Liver (tissue), 9 donors: ENCODE data around the gene GMFB. TPM values are rescaled to one million over a fixed set of nuclear protein-coding genes. Genes with fewer than 3 reads are reported as not detected.

Experiments
- DNase-seq: peaks from one replicate; pipeline ENCODE4 v3.0.0-alpha.2; 2017; ENCODE audit warnings: low spot score
- H3K27ac ChIP-seq, 2 donors: one replicate each; pipeline ENCODE4 v1.7.0; 2013; ENCODE audit warnings: inconsistent platforms in 2 of 2, low read length in 2 of 2, control low read depth in 1 of 2, low read depth in 1 of 2, mild to moderate bottlenecking in 1 of 2
- H3K27me3 ChIP-seq, 4 donors: one replicate each; pipeline versions ENCODE4 v1.6.1 to v1.7.0; 2013; ENCODE audit warnings: low read length in 3 of 4, inconsistent platforms in 1 of 4, mild to moderate bottlenecking in 1 of 4, moderate library complexity in 1 of 4; ENCODE audit not compliant: control insufficient read depth in 4 of 4, insufficient read depth in 4 of 4
- H3K36me3 ChIP-seq, 4 donors: one replicate each; pipeline versions ENCODE4 v1.6.1 to v1.7.0; 2013; ENCODE audit warnings: low read length in 3 of 4, mild to moderate bottlenecking in 3 of 4, low read depth in 1 of 4, moderate library complexity in 1 of 4; ENCODE audit not compliant: control insufficient read depth in 4 of 4, insufficient read depth in 3 of 4
- H3K4me1 ChIP-seq, 4 donors: one replicate each; pipeline versions ENCODE4 v1.6.1 to v1.7.0; 2013; ENCODE audit warnings: low read length in 3 of 4, mild to moderate bottlenecking in 3 of 4, moderate library complexity in 1 of 4; ENCODE audit not compliant: control insufficient read depth in 4 of 4, insufficient read depth in 4 of 4
- H3K4me3 ChIP-seq, 3 donors: one replicate each; pipeline versions ENCODE4 v1.6.1 to v1.7.0; 2013; ENCODE audit warnings: low read length in 3 of 3, control low read depth in 1 of 3, low read depth in 1 of 3, mild to moderate bottlenecking in 1 of 3
- H3K9ac ChIP-seq, 2 donors: one replicate each; pipeline ENCODE4 v1.7.0; 2013; ENCODE audit warnings: low read length in 2 of 2, mild to moderate bottlenecking in 2 of 2, moderate library complexity in 2 of 2, control low read depth in 1 of 2, low read depth in 1 of 2
- H3K9me3 ChIP-seq, 4 donors: one replicate each; pipeline versions ENCODE4 v1.6.1 to v1.7.0; 2013; ENCODE audit warnings: low read length in 3 of 4; ENCODE audit not compliant: control insufficient read depth in 4 of 4
- ATF3 ChIP-seq: IDR thresholded peaks from 2 replicates; pipeline ENCODE4 v1.6.1; 2016; ENCODE audit warnings: antibody characterized with exemption
- CTCF ChIP-seq: fragments of 150-350 bp; IDR thresholded peaks from 2 replicates; pipeline ENCODE4 v1.5.1; 2017; ENCODE audit warnings: improper control_type of control experiment, low read depth, low read length; ENCODE audit not compliant: missing input control
- EGR1 ChIP-seq, 2 donors: IDR thresholded peaks; 2 replicates each; pipeline ENCODE4 v1.6.1; 2016 to 2018; ENCODE audit warnings: antibody characterized with exemption in 2 of 2, low read depth in 2 of 2
- FOXA1 ChIP-seq: IDR thresholded peaks from 2 replicates; pipeline ENCODE4 v1.6.1; 2016; ENCODE audit warnings: antibody characterized with exemption
- FOXA2 ChIP-seq: IDR thresholded peaks from 2 replicates; pipeline ENCODE4 v1.6.1; 2016; ENCODE audit warnings: antibody characterized with exemption
- GABPA ChIP-seq, 2 donors: IDR thresholded peaks in 1 of 2; conservative IDR thresholded peaks in 1 of 2; 2 replicates each; pipeline ENCODE4 v1.6.1; 2016; ENCODE audit warnings: antibody characterized with exemption in 2 of 2, mild to moderate bottlenecking in 1 of 2, moderate library complexity in 1 of 2
- HNF4A ChIP-seq, 2 donors: conservative IDR thresholded peaks; 2 replicates each; pipeline ENCODE4 v1.6.1; 2016; ENCODE audit warnings: antibody characterized with exemption in 2 of 2, mild to moderate bottlenecking in 2 of 2
- HNF4G ChIP-seq: IDR thresholded peaks from 2 replicates; pipeline ENCODE4 v1.6.1; 2016; ENCODE audit warnings: antibody characterized with exemption
- JUND ChIP-seq, 2 donors: IDR thresholded peaks; 2 replicates each; pipeline ENCODE4 v1.6.1; 2016; ENCODE audit warnings: antibody characterized with exemption in 2 of 2
- MAX ChIP-seq: IDR thresholded peaks from 2 replicates; pipeline ENCODE4 v1.6.1; 2016; ENCODE audit warnings: antibody characterized with exemption
- NR2F2 ChIP-seq: IDR thresholded peaks from 2 replicates; pipeline ENCODE4 v1.6.1; 2016; ENCODE audit warnings: antibody characterized with exemption
- RAD21 ChIP-seq, 2 donors: IDR thresholded peaks; 2 replicates each; pipeline ENCODE4 v1.6.1; 2016; ENCODE audit warnings: antibody characterized with exemption in 2 of 2, mild to moderate bottlenecking in 2 of 2
- REST ChIP-seq: IDR thresholded peaks from 2 replicates; pipeline ENCODE4 v1.6.1; 2016; ENCODE audit warnings: antibody characterized with exemption, mild to moderate bottlenecking
- RXRA ChIP-seq, 2 donors: IDR thresholded peaks; 2 replicates each; pipeline ENCODE4 v1.6.1; 2017 to 2018; ENCODE audit warnings: antibody characterized with exemption in 2 of 2, mild to moderate bottlenecking in 1 of 2
- SP1 ChIP-seq: IDR thresholded peaks from 2 replicates; pipeline ENCODE4 v1.6.1; 2018; ENCODE audit warnings: antibody characterized with exemption, mild to moderate bottlenecking
- TAF1 ChIP-seq: conservative IDR thresholded peaks from 2 replicates; pipeline ENCODE4 v1.6.1; 2016; ENCODE audit warnings: antibody characterized with exemption, mild to moderate bottlenecking
- YY1 ChIP-seq: IDR thresholded peaks from 2 replicates; pipeline ENCODE4 v1.6.1; 2016; ENCODE audit warnings: antibody characterized with exemption, mild to moderate bottlenecking
- ZBTB33 ChIP-seq: IDR thresholded peaks from 2 replicates; pipeline ENCODE4 v1.6.1; 2016; ENCODE audit warnings: antibody characterized with exemption
- WGBS: extraction: QIAGEN DNeasy Blood & Tissue Kit; methylation state at CpG from one replicate; pipeline ENCODE4 v1.1.7; 2013; 5-methylcytosine and 5-hydroxymethylcytosine counted together
- polyA plus RNA-seq, 2 donors: library from polyadenylated mRNA; stranded (reverse) in 1 of 2; unstranded in 1 of 2; fragments of 200-250 nt in 1 of 2; fragments of >200 nt in 1 of 2; fragmentation: Nextera tagmentation in 1 of 2; extraction: Ambion mirVana in 1 of 2; gene quantifications; one replicate each; pipeline versions ENCODE4 v1.2.1 to v1.2.3, GENCODE V29; 2013 to 2015
- total RNA-seq, 2 donors: library from RNA; depleted of rRNA; stranded (reverse); fragments of >200 nt; gene quantifications; one replicate each; pipeline ENCODE4 v1.2.3, GENCODE V29; 2014
- donor health status: healthy.
- donor health status: healthy.
- donor health status: healthy.
- donor health status: healthy.
- donor health status: healthy.

GMFB gene
- total and polyA plus RNA-seq, 4 donors: 13.3 to 26.3 (median 20.6) TPM

- Histone ChIP-seq H3K36me3 (peaks cover 0 to 2% (median 2%) of the 10 kb centered on the region in 4 donors), H3K27ac (no peak overlapping the region)
- 90% methylated on average over 1 of the region's 1 CpG for WGBS
Measured at GRCh38 chr14:54533100-54533499, 44.3 kb upstream of the GMFB start.

GRCh38 chr14:54532111-54533012 is 43.6 kb upstream of the GMFB start:
- TF ChIP-seq NR2F2: no peak
- no peak for TF ChIP-seq GABPA (IDR thresholded peaks at IDR 0.05 in 1 of 2, conservative IDR thresholded peaks at IDR 0.05 in 1 of 2)
- no peak for TF ChIP-seq CTCF
- no peak for TF ChIP-seq HNF4A (conservative IDR thresholded peaks at IDR 0.05)
- TF ChIP-seq ATF3: no peak
- no peak for TF ChIP-seq TAF1
- TF ChIP-seq RAD21 (IDR thresholded peaks at IDR 0.05): no peak
- TF ChIP-seq RXRA (IDR thresholded peaks at IDR 0.05): no peak
- no peak for TF ChIP-seq REST
- TF ChIP-seq YY1: no peak
- TF ChIP-seq FOXA1: no peak
- TF ChIP-seq SP1: no peak
- TF ChIP-seq HNF4G: no peak
- TF ChIP-seq EGR1 (IDR thresholded peaks at IDR 0.05; ENCODE audit: low read depth in 2 of 2): no peak
- TF ChIP-seq MAX: no peak
- no peak for TF ChIP-seq JUND (IDR thresholded peaks at IDR 0.05)
- no peak for TF ChIP-seq FOXA2
- no peaks in the 10 kb centered on the region for H3K9me3 ChIP-seq
- WGBS: 98% methylated on average over 3 of the region's 3 CpGs
- no peak overlapping the region for H3K9ac ChIP-seq
- H3K4me3 ChIP-seq: no peak overlapping the region
- H3K27me3 ChIP-seq: no peaks in the 10 kb centered on the region
- H3K36me3 ChIP-seq: peaks cover 0 to 4% (median 2%) of the 10 kb centered on the region in 4 donors
- H3K4me1 ChIP-seq: no peaks in the 10 kb centered on the region
- no peak for DNase-seq
- no peak overlapping the region for H3K27ac ChIP-seq

More at GRCh38 chr14:54533100-54533499, 44.3 kb upstream of the GMFB start:
- Histone ChIP-seq H3K9ac (no peak overlapping the region), H3K27me3 (no peaks in the 10 kb centered on the region), H3K4me1 (no peaks in the 10 kb centered on the region), H3K9me3 (no peaks in the 10 kb centered on the region), H3K4me3 (no peak overlapping the region)
- TF ChIP-seq ATF3: no peak
- TF ChIP-seq EGR1 (IDR thresholded peaks at IDR 0.05; ENCODE audit: low read depth in 2 of 2): no peak
- no peak for TF ChIP-seq YY1
- TF ChIP-seq NR2F2: no peak
- TF ChIP-seq ZBTB33: no peak
- no peak for DNase-seq
